Karpas-422 (cell line): ENCODE data around the gene THAP11. TPM values are rescaled to one million over a fixed set of nuclear protein-coding genes. Genes with fewer than 3 reads are reported as not detected.
A peak's percentile ranks its signal among the peaks of the same experiment; 100 is the strongest.

Experiments
- DNase-seq: peaks from one replicate; pipeline ENCODE4 v3.0.0-alpha.2; 2015
- H2AFZ ChIP-seq: fragments of 200-600 bp; sonication (generic); 2 replicates; pipeline ENCODE4 v1.6.1; 2014; ENCODE audit warnings: antibody characterized with exemption, low read length, mixed read lengths
- H3K27ac ChIP-seq: fragments of 200-600 bp; sonication (generic); 2 replicates; pipeline ENCODE4 v1.5.1; 2014; ENCODE audit warnings: mild to moderate bottlenecking, low read length, moderate library complexity
- H3K27me3 ChIP-seq: fragments of 200-600 bp; sonication (generic); 2 replicates; pipeline ENCODE4 v1.6.1; 2014; ENCODE audit warnings: low read length, mixed read lengths
- H3K36me3 ChIP-seq: fragments of 200-600 bp; sonication (generic); 2 replicates; pipeline ENCODE4 v1.6.1; 2014; ENCODE audit warnings: low read length, mixed read lengths; ENCODE audit not compliant: insufficient read depth
- H3K4me1 ChIP-seq: fragments of 200-600 bp; sonication (generic); 2 replicates; pipeline ENCODE4 v1.6.1; 2014; ENCODE audit warnings: mild to moderate bottlenecking, low read length, mixed read lengths
- H3K4me2 ChIP-seq: fragments of 200-600 bp; sonication (generic); 2 replicates; pipeline ENCODE4 v1.6.1; 2014; ENCODE audit warnings: low read length, low read depth, mild to moderate bottlenecking; ENCODE audit not compliant: poor library complexity, severe bottlenecking
- H3K4me3 ChIP-seq: fragments of 200-600 bp; sonication (generic); 2 replicates; pipeline ENCODE4 v1.5.1; 2014; ENCODE audit warnings: mild to moderate bottlenecking, antibody characterized with exemption, low read length, mixed read lengths
- H3K79me2 ChIP-seq: fragments of 200-600 bp; sonication (generic); 2 replicates; pipeline ENCODE4 v1.6.1; 2014; ENCODE audit warnings: mild to moderate bottlenecking, low read length, mixed read lengths
- H3K9ac ChIP-seq: fragments of 200-600 bp; sonication (generic); 2 replicates; pipeline ENCODE4 v1.6.0; 2014; ENCODE audit warnings: low read length
- H3K9me2 ChIP-seq: fragments of 200-600 bp; sonication (generic), shearing (Covaris generic); replicated peaks from 2 replicates; pipeline ENCODE4 v1.6.0; 2014; ENCODE audit warnings: mild to moderate bottlenecking, low read length, moderate library complexity; ENCODE audit not compliant: insufficient read depth
- H3K9me3 ChIP-seq: fragments of 300-700, 200-600 bp; sonication (generic); 2 replicates; pipeline ENCODE4 v1.6.1; 2014; ENCODE audit warnings: low read length, mixed read lengths
- H4K20me1 ChIP-seq: fragments of 200-600 bp; sonication (generic); 2 replicates; pipeline ENCODE4 v1.6.1; 2014; ENCODE audit warnings: mild to moderate bottlenecking, antibody characterized with exemption, low read length, low read depth; ENCODE audit not compliant: insufficient read depth
- total RNA-seq: library from RNA; depleted of rRNA; stranded (reverse); fragments of >200 nt; shearing (Covaris generic); gene quantifications from 2 replicates; pipeline ENCODE4 v1.2.3, GENCODE V29; 2014; ENCODE audit warnings: low replicate concordance; rRNA removed

The THAP11 gene
- total RNA-seq: 57.1 and 89.9 TPM in 2 replicates

DNA sequence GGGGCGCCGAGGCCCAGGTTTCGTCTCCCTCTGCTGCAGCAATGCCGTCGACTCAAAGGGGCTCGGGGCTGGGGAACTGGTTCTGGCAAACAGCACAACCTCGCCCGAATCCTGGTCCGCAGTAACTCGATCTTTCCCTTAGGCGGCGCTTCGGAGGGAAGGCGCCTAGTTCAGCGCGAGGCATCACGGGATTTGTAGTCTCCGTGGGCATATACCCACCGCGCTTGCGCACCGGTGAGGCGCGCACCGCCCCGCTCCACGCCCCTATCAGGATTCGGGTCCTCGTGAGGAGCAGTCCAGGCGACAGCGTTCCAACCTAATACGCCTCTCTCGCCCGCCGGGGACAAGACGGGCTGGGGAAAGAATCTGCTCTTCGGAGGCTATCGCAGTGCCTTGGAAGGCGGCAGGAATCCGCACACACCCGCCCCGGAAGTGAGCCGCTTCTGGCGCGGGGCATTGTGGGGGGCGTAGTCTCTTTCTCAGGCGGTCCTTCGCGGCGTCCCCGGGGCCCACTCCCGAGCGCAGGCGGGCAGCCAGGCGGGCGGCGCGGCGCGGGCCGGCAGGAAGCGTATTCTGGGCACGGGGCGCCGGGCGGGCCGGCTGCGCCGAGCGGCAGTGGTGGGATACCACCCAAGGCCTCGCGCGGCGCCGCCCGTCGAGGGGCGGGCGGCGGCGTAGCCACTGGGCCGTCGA, at the start of gene THAP11:
Gene THAP11, plus strand, starts transcription at position 505 of the 693 bp plus-strand sequence. CDS start 235 bp downstream, outside the sequence.
- DNase-seq: peak; percentile 98
- H3K4me2 ChIP-seq: peak within 1 kb of the TSS; percentile 92

DNA sequence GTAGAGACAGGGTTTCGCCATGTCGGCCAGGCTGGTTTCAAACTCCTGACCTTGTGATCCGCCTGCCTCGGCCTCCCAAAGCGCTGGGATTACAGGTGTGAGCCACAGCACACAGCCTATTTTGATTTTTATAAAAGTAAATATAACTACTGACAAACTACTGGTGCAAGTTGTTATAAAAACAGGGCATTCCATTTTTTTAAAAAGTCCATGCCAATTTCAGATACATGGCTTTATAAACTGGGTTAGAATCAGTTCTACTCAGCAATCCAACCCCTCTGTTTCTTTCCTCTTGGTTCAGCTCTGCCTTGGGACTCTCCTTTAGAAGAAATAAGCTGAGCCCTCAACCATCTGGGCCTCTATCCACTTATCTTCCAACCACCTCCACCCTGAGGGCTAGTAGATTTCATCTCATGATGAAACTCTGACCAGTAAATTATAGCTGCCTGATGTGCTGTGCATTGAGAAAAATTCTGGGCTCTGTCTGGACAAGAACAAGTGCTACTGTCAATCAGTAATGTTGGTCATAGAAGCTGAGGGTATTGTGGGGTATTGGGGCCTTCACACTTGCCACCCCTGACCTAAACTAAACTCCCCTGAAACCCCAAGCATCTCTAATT, 45.9 kb upstream of the THAP11 start:
- Histone ChIP-seq H3K4me2 (no peak overlapping the region), H3K27me3 (no peaks in the 10 kb centered on the region), H3K4me1 (no peaks in the 10 kb centered on the region), H3K27ac (no peak overlapping the region), H3K36me3 (no peaks in the 10 kb centered on the region), H2AFZ (no peak overlapping the region), H3K9me3 (no peaks in the 10 kb centered on the region), H3K4me3 (no peak overlapping the region), H3K79me2 (peaks cover 59% of the 10 kb centered on the region), H3K9ac (no peak overlapping the region), H4K20me1 (no peaks in the 10 kb centered on the region), H3K9me2 (no peaks in the 10 kb centered on the region)
- no peak for DNase-seq

More for the DNA sequence above, at the start of gene THAP11:
- Histone ChIP-seq H3K9me2 (no peaks in the 10 kb centered on the region), H4K20me1 (peaks cover 12% of the 10 kb centered on the region; the same call in 1 of the 2 replicates), H3K9me3 (no peaks in the 10 kb centered on the region), H3K27ac (peak within 1 kb of the TSS; percentile 79), H2AFZ (peak within 1 kb of the TSS; percentile 100), H3K27me3 (no peaks in the 10 kb centered on the region), H3K79me2 (peaks cover 38% of the 10 kb centered on the region), H3K9ac (peak within 1 kb of the TSS; percentile 98), H3K36me3 (0 out of 2 replicates have a peak, but pooled peaks cover 3% of the 10 kb centered on the region), H3K4me1 (peaks cover 38% of the 10 kb centered on the region), H3K4me3 (peak within 1 kb of the TSS; percentile 100)

DNA sequence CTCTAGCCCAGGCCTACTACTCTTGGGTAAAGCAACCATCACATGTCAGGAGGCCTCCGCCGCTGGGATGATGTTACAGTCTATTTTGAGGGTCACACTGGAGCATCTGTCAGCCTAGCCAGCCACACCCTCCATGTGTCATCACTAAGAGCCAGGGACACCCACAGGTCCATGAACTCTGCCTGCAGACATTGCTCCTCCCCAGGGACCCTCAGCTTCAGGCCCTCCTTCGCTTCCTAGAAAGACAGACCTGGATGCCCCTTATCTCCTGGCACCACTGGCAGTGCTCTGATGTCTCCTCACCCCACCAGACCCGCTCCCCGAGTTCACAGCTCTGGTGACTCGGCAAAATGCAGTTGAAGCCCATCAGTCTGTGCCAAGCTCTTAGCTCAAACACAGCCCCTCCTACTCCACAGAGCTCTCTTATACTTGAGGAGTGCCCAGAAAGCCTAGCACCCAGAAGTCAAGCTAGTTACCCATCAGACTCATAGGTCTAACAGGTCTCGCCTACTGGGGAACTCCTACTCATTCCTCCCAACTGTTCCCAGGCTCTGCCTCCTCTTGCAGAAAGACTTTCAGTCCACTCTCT, 41.7 kb upstream of the THAP11 start:
- Histone ChIP-seq H3K4me3 (no peak overlapping the region), H2AFZ (no peak overlapping the region), H4K20me1 (no peaks in the 10 kb centered on the region), H3K9ac (no peak overlapping the region), H3K27me3 (no peaks in the 10 kb centered on the region), H3K4me1 (peaks cover 27% of the 10 kb centered on the region), H3K9me2 (no peaks in the 10 kb centered on the region), H3K27ac (no peak overlapping the region), H3K4me2 (no peak overlapping the region), H3K9me3 (no peaks in the 10 kb centered on the region), H3K36me3 (peaks cover 14% of the 10 kb centered on the region), H3K79me2 (peaks cover 76% of the 10 kb centered on the region)
- DNase-seq: no peak

DNA sequence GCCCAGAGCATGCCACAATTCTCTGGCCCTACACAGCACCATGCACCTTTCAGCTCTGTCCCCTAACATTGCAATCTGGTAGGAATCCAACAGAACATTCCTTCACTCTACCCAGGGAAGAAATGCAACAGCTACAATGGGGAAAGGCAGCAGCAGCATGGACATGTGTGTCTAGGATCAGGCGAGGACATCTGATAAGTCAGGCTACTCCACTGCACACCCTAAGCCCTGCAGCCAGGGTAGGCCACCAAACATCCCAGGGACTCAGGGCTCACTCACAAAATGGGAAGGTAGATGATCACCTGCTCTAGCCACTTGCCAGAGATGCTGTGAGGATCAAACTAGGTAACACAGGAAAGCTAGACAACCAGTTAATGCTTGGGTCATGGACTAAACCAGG, 40.9 kb upstream of the THAP11 start:
- peak overlapping the region; percentile 62 for H3K27ac ChIP-seq
- no peak overlapping the region for H3K4me3 ChIP-seq
- H3K4me1 ChIP-seq: peaks cover 28% of the 10 kb centered on the region
- no peaks in the 10 kb centered on the region for H4K20me1 ChIP-seq
- no peaks in the 10 kb centered on the region for H3K9me3 ChIP-seq
- H3K4me2 ChIP-seq: no peak overlapping the region
- no peaks in the 10 kb centered on the region for H3K27me3 ChIP-seq
- no peak for DNase-seq
- no peak overlapping the region for H3K9ac ChIP-seq
- peaks cover 14% of the 10 kb centered on the region for H3K36me3 ChIP-seq
- H2AFZ ChIP-seq: no peak overlapping the region
- H3K9me2 ChIP-seq: no peaks in the 10 kb centered on the region
- peaks cover 82% of the 10 kb centered on the region for H3K79me2 ChIP-seq

DNA sequence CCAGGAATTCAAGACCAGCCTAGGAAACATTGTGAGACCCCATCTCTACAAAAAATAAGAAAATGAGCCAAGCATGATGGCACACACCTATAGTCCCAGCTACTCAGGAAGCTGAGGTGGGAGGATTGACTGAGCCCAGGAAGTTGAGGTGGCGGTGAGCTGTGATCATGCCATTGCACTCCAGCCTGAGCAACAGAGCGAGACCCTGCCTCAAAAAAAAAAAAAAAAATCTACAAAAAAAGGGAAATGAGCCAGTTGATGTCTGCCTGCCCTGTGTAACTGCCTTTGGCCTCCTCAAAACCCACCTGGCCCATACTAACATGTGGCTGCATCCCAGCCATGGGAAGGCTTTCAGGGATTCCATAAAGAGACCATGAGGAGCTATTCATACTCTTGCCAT, 40.2 kb upstream of the THAP11 start:
- Histone ChIP-seq H3K27ac (peak overlapping the region; percentile 62), H3K9me3 (no peaks in the 10 kb centered on the region), H3K4me2 (peak overlapping the region; percentile 27), H4K20me1 (no peaks in the 10 kb centered on the region), H3K27me3 (no peaks in the 10 kb centered on the region), H3K4me3 (no peak overlapping the region), H3K9me2 (no peaks in the 10 kb centered on the region), H3K36me3 (peaks cover 14% of the 10 kb centered on the region), H3K9ac (no peak overlapping the region), H2AFZ (no peak overlapping the region), H3K4me1 (peaks cover 28% of the 10 kb centered on the region), H3K79me2 (peaks cover 76% of the 10 kb centered on the region)
- peak; percentile 72 for DNase-seq

DNA sequence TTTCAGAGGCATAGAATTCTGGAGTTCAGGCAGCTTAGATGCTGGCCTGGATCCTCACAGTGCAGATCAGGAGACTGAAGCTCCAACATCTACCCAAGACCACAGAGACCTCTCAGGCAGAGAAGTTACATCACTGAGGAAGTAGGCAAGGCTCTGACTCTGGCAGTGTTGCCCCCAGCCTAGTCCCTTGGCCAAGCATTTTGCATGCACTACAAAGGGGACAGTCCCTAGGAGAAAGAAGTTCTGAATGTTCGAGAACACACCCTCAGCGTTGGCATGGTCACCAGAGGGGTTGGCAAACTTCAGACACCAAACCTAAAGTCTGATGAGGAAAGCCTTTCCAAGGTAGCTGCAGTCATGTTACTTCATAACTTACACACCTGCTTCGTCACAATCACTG, 38.2 kb upstream of the THAP11 start:
- Histone ChIP-seq H3K79me2 (peaks cover 62% of the 10 kb centered on the region), H3K9me2 (no peaks in the 10 kb centered on the region), H3K4me1 (peaks cover 38% of the 10 kb centered on the region), H3K27ac (no peak overlapping the region), H3K9ac (no peak overlapping the region), H3K27me3 (no peaks in the 10 kb centered on the region), H3K36me3 (peaks cover 14% of the 10 kb centered on the region), H3K4me2 (no peak overlapping the region), H2AFZ (no peak overlapping the region), H4K20me1 (no peaks in the 10 kb centered on the region), H3K4me3 (no peak overlapping the region), H3K9me3 (no peaks in the 10 kb centered on the region)
- DNase-seq: no peak

DNA sequence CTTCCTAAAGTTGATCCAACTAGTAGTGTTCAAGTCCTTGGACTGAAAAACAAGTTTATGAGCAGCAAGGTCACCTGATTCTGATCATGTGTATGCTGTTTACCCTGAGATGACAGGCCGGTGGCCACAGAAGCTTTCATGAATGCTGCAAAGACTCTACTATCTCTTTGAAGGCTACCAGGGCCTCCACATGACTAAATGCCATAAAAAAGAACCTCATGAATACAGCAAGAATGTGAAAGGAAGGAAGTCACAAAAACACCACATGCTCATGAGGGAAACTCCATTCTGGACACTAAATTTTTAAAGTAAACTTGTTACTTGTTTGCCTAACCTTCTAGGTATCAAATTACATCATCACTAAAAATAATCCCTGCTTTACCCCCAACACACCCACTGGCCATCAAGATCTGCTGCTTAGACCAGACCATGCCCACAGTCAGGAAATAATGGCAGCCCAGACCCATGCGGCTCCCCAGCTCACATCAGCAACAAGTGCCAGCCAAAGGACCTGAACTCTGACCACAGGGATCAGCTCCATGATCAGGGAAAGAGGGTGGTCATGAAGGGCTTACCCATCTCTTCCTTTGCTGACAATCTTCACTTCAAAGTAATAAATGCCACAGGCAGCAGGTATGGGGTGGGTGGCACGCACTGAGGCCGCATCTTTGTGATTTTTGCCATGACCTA, 37.1 kb upstream of the THAP11 start:
- no peak for DNase-seq
- Histone ChIP-seq H3K4me1 (peaks cover 38% of the 10 kb centered on the region), H3K4me3 (peak overlapping the region; percentile 87), H3K27me3 (no peaks in the 10 kb centered on the region), H3K4me2 (peak overlapping the region; percentile 72), H3K9me3 (no peaks in the 10 kb centered on the region), H2AFZ (no peak overlapping the region), H3K9me2 (no peaks in the 10 kb centered on the region), H3K36me3 (peaks cover 14% of the 10 kb centered on the region), H3K9ac (peak overlapping the region; percentile 84), H3K27ac (no peak overlapping the region), H3K79me2 (peaks cover 59% of the 10 kb centered on the region), H4K20me1 (no peaks in the 10 kb centered on the region)
